ENCODE measurements around the gene FCER2. TPM values are rescaled to one million over a fixed set of nuclear protein-coding genes. Genes with fewer than 3 reads are reported as not detected.

The FCER2 gene
- polyA plus RNA-seq, 4 donors: 0.19 to 1.2 (median 0.36) TPM

GRCh38 chr19:7679771-7680605 is 21.9 kb downstream of the FCER2 start:
- DNase-seq (ENCODE audit: low read depth in 4 of 4, low spot score in 3 of 4): no peak

GRCh38 chr19:7678971-7679751 is 22.8 kb downstream of the FCER2 start:
- DNase-seq (ENCODE audit: low read depth in 4 of 4, low spot score in 3 of 4): no peak

DNA sequence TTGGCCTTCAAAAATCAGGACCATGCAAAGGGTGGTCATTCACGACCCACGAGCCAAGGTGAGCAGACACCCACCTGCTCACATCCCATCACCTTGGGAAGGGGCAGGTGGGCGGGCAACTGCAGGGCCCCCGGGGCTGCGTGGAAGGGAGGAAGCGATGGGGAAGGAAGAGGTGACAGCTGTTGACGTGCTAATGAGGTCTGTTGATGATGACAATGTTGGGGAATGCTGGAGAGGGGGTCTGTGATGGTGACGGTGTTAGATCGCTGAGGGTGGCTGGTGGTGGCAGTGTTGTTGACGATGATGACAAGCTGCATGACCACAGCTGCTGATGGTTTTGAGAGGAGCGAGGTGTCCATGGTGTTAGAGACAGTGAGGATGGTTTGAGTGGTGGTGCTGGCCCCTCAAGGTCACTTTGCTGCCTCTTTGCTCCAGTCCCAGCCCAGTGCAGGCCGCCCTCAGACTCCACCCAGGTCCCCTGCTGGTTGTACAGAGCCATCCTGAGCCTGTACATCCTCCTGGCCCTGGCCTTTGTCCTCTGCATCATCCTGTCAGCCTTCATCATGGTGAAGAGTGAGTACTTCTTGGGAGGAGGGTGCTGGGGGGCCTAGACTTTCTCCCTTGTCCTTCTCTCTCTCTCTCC is 24.1 kb downstream of the FCER2 start:
- DNase-seq (ENCODE audit: low read depth in 4 of 4, low spot score in 3 of 4): no peak

DNA sequence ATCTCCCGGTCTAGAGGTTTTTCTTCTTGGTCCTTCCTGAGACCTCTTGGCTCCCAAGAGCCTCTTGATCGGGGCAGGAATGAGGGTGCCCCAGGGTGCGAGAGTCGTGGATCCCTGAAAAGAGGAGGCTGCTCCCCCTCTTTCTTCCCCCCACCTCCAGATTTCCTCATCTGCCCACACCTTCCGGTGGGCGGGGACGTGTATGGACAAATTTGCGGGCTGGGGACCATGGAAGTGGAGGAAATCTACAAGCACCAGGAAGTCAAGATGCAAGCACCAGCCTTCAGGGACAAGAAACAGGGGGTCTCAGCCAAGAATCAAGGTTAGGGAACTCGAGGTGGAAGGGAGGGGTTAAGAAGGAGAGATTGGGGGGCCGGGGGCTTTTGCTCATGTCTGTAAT is 25.1 kb downstream of the FCER2 start, which contains the start of gene MCEMP1:
MCEMP1 (plus strand) TSS at position 237 of the 400 bp plus-strand sequence; CDS start at position 268, 31 bp downstream.
- DNase-seq (ENCODE audit: low read depth in 4 of 4, low spot score in 3 of 4): no peak

- no peak for DNase-seq (ENCODE audit: low read depth in 4 of 4, low spot score in 3 of 4)
Observed at GRCh38 chr19:7676376-7676775, 25.6 kb downstream of the FCER2 start.

- DNase-seq (ENCODE audit: low read depth in 4 of 4, low spot score in 3 of 4): no peak
Observed at GRCh38 chr19:7674010-7675005, 27.6 kb downstream of the FCER2 start.

- no peak for DNase-seq (ENCODE audit: low read depth in 4 of 4, low spot score in 3 of 4)
Observed at GRCh38 chr19:7672522-7672921, 29.4 kb downstream of the FCER2 start.

- DNase-seq (ENCODE audit: low read depth in 4 of 4, low spot score in 3 of 4): no peak
Observed at GRCh38 chr19:7670790-7671189, 31.1 kb downstream of the FCER2 start.

DNA sequence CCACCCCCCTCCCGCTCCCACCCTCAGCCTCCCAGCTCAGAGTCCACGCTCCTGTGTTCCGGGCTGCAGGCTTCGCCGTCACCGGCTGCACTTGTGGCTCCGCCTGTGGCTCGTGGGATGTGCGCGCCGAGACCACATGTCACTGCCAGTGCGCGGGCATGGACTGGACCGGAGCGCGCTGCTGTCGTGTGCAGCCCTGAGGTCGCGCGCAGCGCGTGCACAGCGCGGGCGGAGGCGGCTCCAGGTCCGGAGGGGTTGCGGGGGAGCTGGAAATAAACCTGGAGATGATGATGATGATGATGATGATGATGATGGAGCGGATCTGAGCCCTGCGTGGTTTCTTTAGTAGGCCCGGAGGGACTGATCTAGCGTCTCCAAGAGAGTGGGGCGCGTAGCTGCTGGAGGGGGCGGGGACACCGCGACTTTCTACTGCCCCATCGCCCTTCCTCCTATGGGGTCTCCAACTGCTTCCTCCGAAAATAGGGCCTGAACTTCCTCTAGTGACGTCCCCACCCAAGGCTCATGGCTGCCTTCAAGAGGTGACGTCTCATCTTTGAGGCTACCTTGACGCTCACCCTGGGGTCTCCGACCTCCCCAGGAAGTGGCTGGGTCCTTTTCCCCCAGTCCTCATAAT is 31.7 kb downstream of the FCER2 start:
- no peak for DNase-seq (ENCODE audit: low read depth in 4 of 4, low spot score in 3 of 4)

- DNase-seq (ENCODE audit: low read depth in 4 of 4, low spot score in 3 of 4): no peak
Observed at GRCh38 chr19:7669641-7670040, 32.3 kb downstream of the FCER2 start.

DNA sequence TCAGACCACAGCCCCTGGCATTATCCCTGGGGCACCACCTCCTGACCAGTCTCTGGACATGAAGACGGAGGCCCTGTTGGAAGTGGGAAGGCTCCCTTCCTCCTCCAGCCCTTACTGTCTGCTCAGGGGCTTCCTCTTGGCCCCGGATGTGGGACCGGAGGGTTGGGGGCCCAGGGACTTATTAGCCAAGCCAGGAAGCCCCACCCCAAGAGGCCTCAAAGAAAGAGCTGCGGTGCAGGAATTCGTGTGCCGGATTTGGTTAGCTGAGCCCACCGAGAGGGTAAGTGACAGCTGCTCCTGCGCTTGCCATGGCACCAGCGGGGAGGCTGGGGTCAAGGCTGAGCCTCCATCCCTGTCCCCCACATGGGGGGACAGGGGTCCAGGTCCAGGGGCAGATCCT is 33.1 kb downstream of the FCER2 start, which contains the start of gene RETN:
RETN (plus strand) TSS at position 208 of the 400 bp plus-strand sequence. CDS start 278 bp downstream, outside the sequence.
- no peak for DNase-seq (ENCODE audit: low read depth in 4 of 4, low spot score in 3 of 4)

DNA sequence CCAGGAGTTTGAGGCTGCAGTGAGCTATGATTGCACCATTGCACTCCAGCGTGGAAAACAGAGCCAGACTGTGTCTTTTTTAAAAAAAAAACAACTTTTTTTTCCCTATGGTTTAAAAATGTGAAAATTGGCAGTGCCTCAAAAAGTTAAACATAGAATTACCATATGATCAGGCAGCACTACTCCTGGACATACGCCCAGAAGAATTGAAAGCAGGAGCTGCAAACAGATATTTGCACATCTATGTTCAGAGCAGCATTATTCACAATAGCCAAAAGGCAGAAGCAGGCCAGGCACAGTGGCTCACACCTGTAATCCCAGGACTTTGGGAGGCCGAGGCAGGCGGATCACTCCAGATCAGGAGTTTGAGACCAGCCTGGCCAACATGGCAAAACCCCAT is 36.9 kb downstream of the FCER2 start:
- DNase-seq (ENCODE audit: low read depth in 4 of 4, low spot score in 3 of 4): no peak

DNA sequence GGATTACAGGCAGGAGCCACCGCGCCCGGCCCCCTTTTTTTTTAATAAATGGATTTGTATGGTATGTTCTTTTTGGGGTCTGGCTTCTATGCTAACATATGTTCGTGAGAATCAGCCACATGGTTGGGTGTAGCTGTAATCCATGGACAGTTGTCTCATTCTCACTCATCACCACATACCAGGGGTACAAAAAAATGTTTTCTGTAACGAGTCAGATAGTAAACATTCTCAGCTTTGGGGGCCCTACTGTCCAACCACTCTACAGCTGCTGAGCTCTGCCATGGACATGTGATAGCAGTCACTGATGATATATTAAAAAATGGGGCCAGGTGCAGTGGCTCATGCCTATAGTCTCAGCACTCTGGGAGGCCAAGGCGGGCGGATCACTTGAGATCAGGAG is 38.2 kb downstream of the FCER2 start:
- no peak for DNase-seq (ENCODE audit: low read depth in 4 of 4, low spot score in 3 of 4)

DNA sequence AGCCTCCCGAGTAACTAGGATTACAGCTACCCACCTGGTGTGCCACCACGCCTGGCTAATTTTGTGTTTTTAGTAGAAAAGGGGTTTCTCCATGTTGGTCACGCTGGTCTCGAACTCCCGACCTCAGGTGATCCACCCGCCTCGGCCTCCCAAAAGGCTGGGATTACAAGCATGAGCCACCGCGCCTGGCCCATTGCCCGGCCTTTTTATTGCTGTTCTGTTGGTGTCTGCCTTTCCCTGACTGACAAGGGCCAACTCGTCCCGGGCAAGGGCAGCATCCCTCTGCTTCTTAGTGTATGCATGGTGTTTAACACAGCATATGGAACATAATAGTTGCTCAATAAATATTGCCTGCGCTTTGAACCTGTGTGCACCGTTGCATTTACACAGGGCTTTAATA is 39.3 kb downstream of the FCER2 start:
- DNase-seq (ENCODE audit: low read depth in 4 of 4, low spot score in 3 of 4): no peak

DNA sequence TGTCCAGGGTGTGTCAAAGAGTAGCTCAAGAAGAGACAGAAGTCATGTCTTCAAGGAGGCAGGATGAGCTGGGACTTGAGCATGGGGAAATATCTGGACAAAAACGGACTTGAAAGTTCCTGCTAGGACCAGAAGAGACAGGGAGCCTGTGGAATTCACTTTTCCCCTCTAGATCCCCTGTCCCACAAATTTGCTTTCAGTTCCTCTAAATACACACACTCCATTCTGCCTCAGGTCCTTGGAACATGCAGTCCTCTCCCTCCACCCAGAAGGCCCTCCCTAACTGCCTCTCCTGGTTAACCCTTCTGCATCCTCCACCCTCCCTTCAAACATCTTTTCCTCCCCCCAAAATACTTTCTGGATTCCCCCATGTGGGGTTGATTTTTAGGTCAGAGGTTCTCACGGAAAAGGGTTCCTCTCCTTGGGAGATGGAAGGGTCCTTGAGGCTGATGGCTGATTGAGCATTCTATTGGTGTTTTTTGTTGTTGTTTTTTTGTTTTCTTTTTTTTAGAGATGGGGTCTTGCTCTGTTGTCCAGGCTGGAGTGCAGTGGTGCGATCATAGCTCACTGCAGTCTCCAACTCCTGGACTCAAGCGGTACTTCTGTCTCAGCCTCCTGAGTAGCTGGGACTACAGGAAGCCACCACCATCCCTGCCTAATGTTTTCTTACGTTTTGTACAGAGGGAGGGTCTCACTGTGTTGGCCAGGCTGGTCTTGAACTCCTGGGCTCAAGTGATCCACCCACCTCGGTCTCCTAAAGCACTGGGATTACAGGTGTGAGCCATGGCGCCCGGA is 40.0 kb downstream of the FCER2 start:
- DNase-seq (ENCODE audit: low read depth in 4 of 4, low spot score in 3 of 4): no peak

GRCh38 chr19:7658219-7658686 is 43.7 kb downstream of the FCER2 start:
- no peak for DNase-seq (ENCODE audit: low read depth in 4 of 4, low spot score in 3 of 4)

- DNase-seq (ENCODE audit: low read depth in 4 of 4, low spot score in 3 of 4): no peak
Observed at GRCh38 chr19:7657131-7657751, 44.7 kb downstream of the FCER2 start.

- no peak for DNase-seq (ENCODE audit: low read depth in 4 of 4, low spot score in 3 of 4)
Observed at GRCh38 chr19:7655581-7655980, 46.4 kb downstream of the FCER2 start.
